HEK293T (cell line): ENCODE measurements around the gene HTR1A.

ENCODE experiments used
- CTCF ChIA-PET: fragments of 350-600 bp; formaldehyde crosslinking; extraction: SDS; loops from one replicate; lab custom pipeline; 2021; ENCODE audit warnings: antibody characterized with exemption, inconsistent platforms; lab: Yijun Ruan, JAX
- POLR2A ChIA-PET: fragments of 350-600 bp; formaldehyde crosslinking; extraction: SDS; loops from one replicate; lab custom pipeline; 2020; ENCODE audit warnings: antibody characterized with exemption, inconsistent platforms; lab: Yijun Ruan, JAX
- DNase-seq: peaks from one replicate; pipeline ENCODE4 v3.0.0; 2012; ENCODE audit warnings: mixed read lengths; ENCODE audit errors: extremely low spot score
- ARNT ChIP-seq: fragments of 450-650 bp; IDR thresholded peaks from 2 replicates; pipeline ENCODE4 v1.6.1; 2017; ENCODE audit warnings: mild to moderate bottlenecking
- BHLHE40 ChIP-seq: fragments of 450-650 bp; IDR thresholded peaks from 2 replicates; pipeline ENCODE4 v1.6.1; 2016; ENCODE audit warnings: mild to moderate bottlenecking, moderate library complexity, borderline replicate concordance
- CTBP1 ChIP-seq: fragments of 450-650 bp; IDR thresholded peaks from 2 replicates; pipeline ENCODE4 v1.6.1; 2016; ENCODE audit warnings: borderline replicate concordance
- ELF4 ChIP-seq: fragments of 450-650 bp; IDR thresholded peaks from 2 replicates; pipeline ENCODE4 v1.6.1; 2017; ENCODE audit warnings: antibody characterized with exemption
- FOXA1 ChIP-seq: fragments of 450-650 bp; IDR thresholded peaks from 2 replicates; pipeline ENCODE4 v1.6.1; 2016; ENCODE audit warnings: mild to moderate bottlenecking
- FOXK2 ChIP-seq: fragments of 450-650 bp; IDR thresholded peaks from 2 replicates; pipeline ENCODE4 v1.6.1; 2016; ENCODE audit warnings: mild to moderate bottlenecking
- FOXM1 ChIP-seq: fragments of 450-650 bp; IDR thresholded peaks from 2 replicates; pipeline ENCODE4 v1.6.1; 2017; ENCODE audit warnings: mild to moderate bottlenecking, borderline replicate concordance
- HDGF ChIP-seq: fragments of 450-650 bp; IDR thresholded peaks from 2 replicates; pipeline ENCODE4 v1.6.1; 2017; ENCODE audit warnings: antibody characterized with exemption, borderline replicate concordance
- L3MBTL2 ChIP-seq: fragments of 450-650 bp; conservative IDR thresholded peaks from 2 replicates; pipeline ENCODE4 v1.6.1; 2016; ENCODE audit warnings: mild to moderate bottlenecking
- LEF1 ChIP-seq: fragments of 450-650 bp; IDR thresholded peaks from 2 replicates; pipeline ENCODE4 v1.6.1; 2017; ENCODE audit warnings: mild to moderate bottlenecking, borderline replicate concordance
- NFRKB ChIP-seq: fragments of 450-650 bp; IDR thresholded peaks from 2 replicates; pipeline ENCODE4 v1.6.1; 2016; ENCODE audit warnings: mild to moderate bottlenecking, moderate library complexity
- SP1 ChIP-seq: fragments of 450-650 bp; IDR thresholded peaks from 2 replicates; pipeline ENCODE4 v1.6.1; 2017
- SUZ12 ChIP-seq: fragments of 450-650 bp; IDR thresholded peaks from 2 replicates; pipeline ENCODE4 v1.6.1; 2016; ENCODE audit warnings: mild to moderate bottlenecking
- TARDBP ChIP-seq: fragments of 450-650 bp; IDR thresholded peaks from 2 replicates; pipeline ENCODE4 v1.6.1; 2016
- ZNF384 ChIP-seq: fragments of 450-650 bp; IDR thresholded peaks from 2 replicates; pipeline ENCODE4 v1.6.1; 2016
- TF ChIP-seq, protein P1 (sequence below): fragments of 450-650 bp; IDR thresholded peaks from 2 replicates; pipeline ENCODE4 v1.6.1; 2016

HTR1A gene

GRCh38 chr5:63957617-63958016 lies 4.6 kb downstream of the HTR1A start:
- CTCF ChIA-PET: no interaction called here
- TF ChIP-seq FOXM1: no peak
- TF ChIP-seq FOXA1: no peak
- TF ChIP-seq SUZ12: no peak
- no peak for TF ChIP-seq SP1
- no peak for TF ChIP-seq LEF1
- TF ChIP-seq CTBP1: no peak
- POLR2A ChIA-PET: no interaction called here

GRCh38 chr5:63953217-63953616 lies 9.0 kb downstream of the HTR1A start:
- ChIA-PET CTCF (no interaction called here), POLR2A (no interaction called here)
- DNase-seq: no peak
- TF ChIP-seq SUZ12: no peak
- TF ChIP-seq TARDBP: no peak
- no peak for TF ChIP-seq SP1
- no peak for TF ChIP-seq ARNT
- no peak for TF ChIP-seq FOXA1

More at GRCh38 chr5:63957617-63958016, 4.6 kb downstream of the HTR1A start:
- no peak for DNase-seq

DNA sequence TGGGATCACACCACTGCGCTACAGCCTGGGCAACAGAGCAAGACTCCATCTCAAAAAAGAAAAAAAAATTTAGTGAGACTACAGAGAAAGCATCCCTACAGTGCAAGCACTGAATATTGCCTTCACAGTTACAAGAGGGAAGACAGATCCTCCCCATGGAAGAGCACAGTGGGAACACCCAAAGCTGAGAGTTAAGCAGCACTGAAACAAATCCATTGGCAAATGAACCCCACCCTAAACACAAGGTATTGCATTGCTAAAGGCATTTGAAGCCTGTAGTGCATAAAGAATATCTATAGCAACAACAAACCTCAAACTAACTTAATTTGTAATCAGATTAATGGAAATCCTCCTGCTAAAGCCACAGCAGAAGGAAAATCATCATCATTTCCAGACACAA lies 27.1 kb downstream of the HTR1A start:
- ChIA-PET POLR2A (no interaction called here), CTCF (no interaction called here)
- no peak for DNase-seq
- no peak for TF ChIP-seq SUZ12
- no peak for TF ChIP-seq NFRKB
- TF ChIP-seq ZNF384: no peak
- TF ChIP-seq SP1: no peak

- POLR2A ChIA-PET: no interaction called here
- TF ChIP-seq FOXA1 (no peak), ZNF384 (no peak), TARDBP (no peak), LEF1 (no peak), FOXK2 (no peak), ELF4 (no peak), CTBP1 (no peak), L3MBTL2 (no peak), SP1 (no peak), NFRKB (no peak), HDGF (no peak)
- no peak for DNase-seq
- CTCF ChIA-PET: no interaction called here
These were observed 30.4 kb downstream of the HTR1A start for GRCh38 chr5:63931836-63932235.

GRCh38 chr5:63928451-63928850 lies 33.8 kb downstream of the HTR1A start:
- DNase-seq: no peak
- POLR2A ChIA-PET: no interaction called here
- CTCF ChIA-PET: no interaction called here
- TF ChIP-seq L3MBTL2: no peak
- no peak for TF ChIP-seq SUZ12
- TF ChIP-seq, protein P1, sequence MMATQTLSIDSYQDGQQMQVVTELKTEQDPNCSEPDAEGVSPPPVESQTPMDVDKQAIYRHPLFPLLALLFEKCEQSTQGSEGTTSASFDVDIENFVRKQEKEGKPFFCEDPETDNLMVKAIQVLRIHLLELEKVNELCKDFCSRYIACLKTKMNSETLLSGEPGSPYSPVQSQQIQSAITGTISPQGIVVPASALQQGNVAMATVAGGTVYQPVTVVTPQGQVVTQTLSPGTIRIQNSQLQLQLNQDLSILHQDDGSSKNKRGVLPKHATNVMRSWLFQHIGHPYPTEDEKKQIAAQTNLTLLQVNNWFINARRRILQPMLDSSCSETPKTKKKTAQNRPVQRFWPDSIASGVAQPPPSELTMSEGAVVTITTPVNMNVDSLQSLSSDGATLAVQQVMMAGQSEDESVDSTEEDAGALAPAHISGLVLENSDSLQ: no peak
- TF ChIP-seq TARDBP: no peak
- no peak for TF ChIP-seq SP1
- TF ChIP-seq NFRKB: no peak
- no peak for TF ChIP-seq FOXM1
- no peak for TF ChIP-seq ARNT
- TF ChIP-seq ELF4: no peak
- no peak for TF ChIP-seq LEF1
- no peak for TF ChIP-seq CTBP1
- no peak for TF ChIP-seq FOXA1
- TF ChIP-seq ZNF384: no peak
- no peak for TF ChIP-seq HDGF
- no peak for TF ChIP-seq BHLHE40
- no peak for TF ChIP-seq FOXK2

- DNase-seq: no peak
- ChIA-PET CTCF (no interaction called here), POLR2A (no interaction called here)
- TF ChIP-seq ELF4 (no peak), LEF1 (no peak), CTBP1 (no peak), L3MBTL2 (no peak), BHLHE40 (no peak), TARDBP (no peak), FOXK2 (no peak), SP1 (no peak), SUZ12 (no peak), FOXM1 (no peak), NFRKB (no peak)
These were observed 38.3 kb downstream of the HTR1A start for GRCh38 chr5:63923914-63924313.

- TF ChIP-seq BHLHE40: no peak
- no peak for TF ChIP-seq FOXK2
- TF ChIP-seq TARDBP: no peak
- TF ChIP-seq, protein P1: no peak
- TF ChIP-seq LEF1: no peak
- TF ChIP-seq L3MBTL2: no peak
- TF ChIP-seq NFRKB: no peak
- TF ChIP-seq CTBP1: no peak
- TF ChIP-seq FOXA1: no peak
- TF ChIP-seq ELF4: no peak
- no peak for TF ChIP-seq SUZ12
- TF ChIP-seq ZNF384: no peak
- no peak for TF ChIP-seq HDGF
- TF ChIP-seq ARNT: no peak
- no peak for TF ChIP-seq SP1
- TF ChIP-seq FOXM1: no peak
- ChIA-PET CTCF (no interaction called here), POLR2A (no interaction called here)
- no peak for DNase-seq
These were observed 42.3 kb downstream of the HTR1A start for GRCh38 chr5:63919763-63920478.
